HG02798 (cell line): ENCODE measurements around the gene RAD51B.

Source experiments
- ATAC-seq: cut with Tn5 transposase; IDR thresholded peaks from one replicate; pipeline ENCODE4 v1.9.1; 2021; ENCODE audit warnings: mild to moderate bottlenecking; ENCODE audit not compliant: unreplicated experiment, poor library complexity

RAD51B gene

DNA sequence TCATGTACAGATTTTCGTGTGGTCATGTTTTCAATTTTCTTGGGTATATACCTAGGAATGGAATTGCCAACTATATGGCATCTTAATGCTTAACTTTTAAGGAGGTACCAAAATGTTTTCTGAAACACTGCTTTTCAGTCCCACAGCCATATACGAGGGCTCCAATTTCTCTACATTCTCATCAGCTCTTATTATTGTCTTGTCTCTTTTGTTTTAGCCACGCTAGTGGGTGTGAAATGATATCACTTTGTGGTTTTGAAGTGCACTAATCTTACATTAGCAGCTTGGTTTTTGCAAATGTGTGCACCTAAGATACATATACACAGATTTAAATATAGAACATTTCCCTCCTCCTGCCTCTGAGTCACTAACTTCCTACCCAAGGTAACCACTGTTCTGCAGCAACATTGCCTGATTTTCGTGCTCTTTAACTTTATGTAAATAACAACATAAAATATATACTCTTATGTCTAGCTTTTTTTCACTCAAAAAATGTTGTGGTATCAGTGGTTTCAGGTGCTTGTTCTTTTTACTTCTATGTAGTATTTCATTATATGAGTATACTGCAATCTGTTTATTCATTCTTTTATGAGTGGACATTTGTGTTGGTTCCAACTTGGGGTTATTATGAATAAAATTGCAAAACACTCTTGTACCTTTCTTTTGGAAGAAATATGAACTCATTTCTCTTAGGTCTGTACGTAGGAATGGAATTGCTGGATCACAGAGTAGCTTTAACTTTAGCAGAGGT, 900.2 kb downstream of the RAD51B start:
- ATAC-seq = no peak

DNA sequence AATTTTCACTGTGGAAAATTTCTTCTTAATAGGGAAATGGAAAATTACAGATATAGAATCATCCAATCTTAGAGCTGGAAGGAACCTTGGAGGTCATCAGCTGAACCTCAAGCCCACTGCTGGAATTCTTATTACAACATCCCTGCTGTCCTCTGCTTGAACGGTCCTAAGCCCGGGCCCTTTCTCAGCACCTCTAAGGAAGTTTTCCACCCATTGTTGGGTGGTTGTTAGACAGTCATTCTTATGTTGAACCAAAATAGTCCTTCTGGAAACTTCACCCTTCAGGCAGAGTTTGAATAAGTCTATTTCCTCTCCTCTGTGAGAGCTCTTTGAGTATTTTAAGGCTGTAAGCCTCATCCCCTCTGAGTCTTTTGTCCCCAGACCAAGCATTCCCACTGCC, 902.6 kb downstream of the RAD51B start:
- no peak for ATAC-seq

DNA sequence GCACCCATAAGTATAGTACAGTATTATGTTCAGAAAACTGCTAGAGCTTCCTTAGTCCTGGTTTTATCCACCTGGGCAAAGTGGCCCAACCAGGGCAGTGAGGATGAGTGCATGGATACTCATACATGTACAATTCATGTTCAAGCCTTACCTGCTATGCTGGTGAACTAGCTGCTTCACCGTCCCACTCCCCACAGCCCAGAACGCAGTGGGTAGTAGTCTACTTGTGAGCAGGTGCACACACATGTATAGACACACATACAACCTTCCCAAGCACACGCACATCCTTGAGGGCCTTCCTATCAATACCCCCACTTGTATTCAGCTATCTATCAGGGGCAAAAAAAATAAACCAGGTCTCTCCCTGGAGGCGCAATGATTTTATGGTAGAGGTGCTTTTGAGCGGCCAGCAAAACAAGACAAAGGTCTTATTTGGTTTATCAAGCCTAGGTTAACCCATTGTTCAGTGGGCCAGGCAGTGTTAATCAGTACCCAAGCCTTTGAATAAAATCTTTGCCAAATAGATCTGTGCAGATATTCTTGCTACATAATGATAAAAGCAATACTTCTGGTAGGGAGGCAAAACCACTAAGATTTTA, 903.5 kb downstream of the RAD51B start:
- ATAC-seq = no peak

DNA sequence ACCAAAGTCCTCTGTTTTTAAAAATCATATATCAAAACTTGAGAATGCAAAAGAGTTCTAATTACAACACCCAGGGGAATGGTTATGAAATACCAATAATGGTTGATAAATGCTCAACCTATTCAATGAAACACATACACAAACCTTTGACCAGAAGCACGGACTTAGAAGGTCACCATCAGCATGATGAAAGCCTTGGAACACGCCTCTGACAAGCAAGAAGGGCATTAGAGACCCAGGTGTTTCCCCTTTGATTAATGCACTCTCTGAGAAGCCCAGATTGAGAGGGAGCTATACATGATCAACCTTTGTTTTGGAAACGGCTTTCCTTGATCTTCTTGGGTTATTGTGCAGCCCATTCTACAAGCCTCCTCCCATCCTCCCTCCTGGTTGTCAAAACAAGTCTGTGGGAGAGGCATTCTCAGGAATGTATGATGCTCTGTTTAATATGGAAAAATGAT, 904.3 kb downstream of the RAD51B start:
- no peak for ATAC-seq

DNA sequence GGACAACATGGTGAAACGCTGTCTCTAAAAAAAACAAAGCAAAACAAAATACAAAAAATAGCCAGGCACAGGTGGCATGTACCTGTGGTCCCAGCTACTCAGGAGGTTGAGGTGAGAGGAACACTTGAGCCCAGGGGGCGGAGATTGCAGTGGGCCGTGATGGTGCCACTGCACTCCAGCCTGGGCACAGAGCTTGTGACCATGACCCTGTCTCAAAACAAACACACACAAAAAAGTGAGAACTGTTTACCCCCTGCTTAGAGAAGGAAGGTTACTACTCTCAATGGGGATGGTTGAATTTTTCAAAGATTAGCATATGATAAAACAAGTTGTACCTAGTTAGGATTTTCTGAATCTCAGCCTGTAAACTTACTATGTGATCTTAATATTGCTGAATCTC, 905.3 kb downstream of the RAD51B start:
- ATAC-seq = no peak

DNA sequence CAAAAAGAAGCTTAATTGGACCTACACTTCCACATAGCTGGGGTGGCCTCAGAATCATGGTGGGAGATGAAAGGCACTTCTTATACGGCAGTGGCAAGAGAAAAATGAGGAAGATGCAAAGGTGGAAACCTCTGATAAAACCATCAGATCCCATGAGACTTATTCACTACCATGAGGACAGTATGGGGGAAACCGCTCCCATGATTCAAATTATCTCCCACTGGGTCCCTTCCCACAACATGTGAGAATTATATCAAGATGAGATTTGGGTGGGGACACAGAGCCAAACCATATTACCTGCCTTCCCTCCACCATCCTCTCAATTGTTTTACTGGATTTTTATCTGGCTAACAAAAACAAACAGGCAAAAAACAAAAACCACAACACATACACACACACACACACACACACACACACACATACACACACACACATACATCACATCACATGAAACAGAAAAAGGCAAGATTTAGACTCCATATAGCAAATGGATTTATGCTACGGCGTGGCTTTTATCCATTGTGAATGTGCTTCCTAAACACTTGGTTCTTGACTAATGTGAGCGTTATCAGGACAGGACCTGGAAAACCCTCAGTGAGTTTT, 906.6 kb downstream of the RAD51B start:
- ATAC-seq = no peak

DNA sequence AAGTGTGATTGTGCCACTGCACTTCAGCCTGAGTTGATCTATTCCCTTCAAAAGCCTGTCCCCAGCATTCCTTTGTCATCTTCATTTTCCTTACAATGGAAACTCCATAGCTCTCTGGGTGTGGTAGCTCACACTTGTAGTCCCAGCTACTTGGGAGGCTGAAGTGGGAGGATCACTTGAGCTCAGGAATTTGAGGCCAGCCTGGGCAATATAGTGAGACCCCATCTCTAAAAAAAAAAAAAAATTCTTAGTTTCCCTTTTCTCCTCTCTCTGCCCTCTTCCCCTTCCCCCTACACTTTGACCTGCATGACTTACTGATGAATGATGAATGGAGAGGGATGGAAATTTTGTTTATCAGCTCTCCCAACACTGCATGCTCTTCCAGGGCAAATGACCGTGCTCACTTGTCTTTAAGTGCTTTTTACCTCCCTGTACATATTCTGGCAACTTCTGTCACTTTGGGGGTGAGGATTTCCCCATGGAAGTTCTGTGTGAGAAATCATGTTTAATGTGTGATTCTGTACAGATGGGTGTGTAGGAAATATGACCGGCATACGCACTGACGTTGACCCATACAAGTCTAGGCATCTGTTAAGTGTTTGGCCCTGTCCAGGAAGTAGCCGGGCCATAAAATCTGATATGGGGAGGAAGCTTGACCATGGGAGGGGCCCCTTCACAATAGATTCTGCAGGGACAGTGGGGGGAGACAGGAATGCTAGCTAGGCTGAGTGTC, 907.9 kb downstream of the RAD51B start:
- no peak for ATAC-seq

DNA sequence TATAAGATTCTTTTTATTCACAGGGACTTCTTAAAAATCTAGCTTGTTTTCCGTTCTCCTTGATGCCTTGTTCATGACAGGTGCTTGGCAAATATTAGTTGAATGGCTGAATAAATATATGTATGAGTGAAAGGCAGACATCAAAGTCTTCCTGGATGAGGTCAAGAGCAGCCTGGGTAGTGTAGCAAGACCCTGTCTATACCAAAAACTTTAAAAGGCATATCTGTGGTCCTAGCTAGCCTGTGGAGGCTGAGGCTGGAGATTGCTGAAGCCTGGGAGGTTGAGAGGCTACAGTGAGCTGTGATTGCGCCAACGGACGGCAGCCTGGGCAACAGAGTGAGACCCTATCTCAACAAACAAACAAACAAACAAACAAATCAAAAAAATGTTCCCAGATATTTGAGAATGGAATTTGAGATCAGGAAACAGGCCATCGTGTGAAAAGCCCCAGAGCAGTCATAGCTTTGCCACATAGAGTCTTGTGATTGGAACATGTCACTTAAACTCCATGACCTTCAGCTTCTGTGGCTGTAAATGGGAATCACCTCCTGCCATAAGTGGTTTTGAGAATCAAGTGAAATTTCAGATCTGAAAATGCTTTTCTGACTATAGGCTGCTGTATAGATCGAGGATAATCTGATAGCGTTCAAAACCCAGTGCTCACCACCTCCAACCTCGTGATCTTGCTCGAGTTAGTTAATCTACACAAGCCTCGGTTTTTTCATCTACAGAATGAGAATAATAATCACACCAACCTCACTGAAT, 908.9 kb downstream of the RAD51B start:
- no peak for ATAC-seq

DNA sequence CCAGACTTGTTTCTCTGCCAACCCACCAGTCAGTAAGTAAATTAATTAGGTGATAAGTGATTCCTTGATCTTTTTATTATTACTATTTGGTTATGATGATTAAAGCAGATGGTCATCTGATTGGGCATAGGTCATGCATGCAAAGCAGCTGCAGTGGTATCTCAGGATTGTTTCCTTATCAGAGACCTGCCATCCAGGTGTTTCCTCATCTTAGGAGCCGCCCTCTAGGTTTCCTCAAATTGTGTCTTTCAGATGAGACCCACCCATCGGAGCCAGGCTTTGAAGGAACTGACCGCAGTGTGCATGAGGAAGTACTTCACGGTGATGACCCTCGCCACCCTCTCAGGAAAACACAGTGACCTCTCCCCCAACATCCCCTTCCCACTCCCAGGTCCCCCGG, 910.0 kb downstream of the RAD51B start:
- ATAC-seq = no peak

DNA sequence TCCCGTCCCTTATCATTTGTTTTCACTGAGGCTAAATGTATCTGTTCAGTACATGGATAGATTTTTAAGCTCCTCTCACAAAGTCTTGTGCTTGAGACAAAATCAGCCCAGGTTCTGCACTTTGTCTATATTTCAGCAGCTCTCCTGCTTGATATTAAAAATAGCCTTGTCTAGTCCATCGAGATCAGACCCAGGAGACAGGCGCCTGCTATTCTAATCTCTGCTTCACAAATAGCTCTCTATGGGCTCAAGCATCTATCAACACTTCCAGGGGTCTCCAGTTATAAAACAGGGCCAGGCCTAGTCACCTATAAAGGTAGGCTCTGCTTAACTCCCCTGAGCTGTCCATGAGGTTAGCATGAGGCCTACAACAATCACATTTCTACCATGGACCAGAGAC, 910.8 kb downstream of the RAD51B start:
- ATAC-seq = no peak

DNA sequence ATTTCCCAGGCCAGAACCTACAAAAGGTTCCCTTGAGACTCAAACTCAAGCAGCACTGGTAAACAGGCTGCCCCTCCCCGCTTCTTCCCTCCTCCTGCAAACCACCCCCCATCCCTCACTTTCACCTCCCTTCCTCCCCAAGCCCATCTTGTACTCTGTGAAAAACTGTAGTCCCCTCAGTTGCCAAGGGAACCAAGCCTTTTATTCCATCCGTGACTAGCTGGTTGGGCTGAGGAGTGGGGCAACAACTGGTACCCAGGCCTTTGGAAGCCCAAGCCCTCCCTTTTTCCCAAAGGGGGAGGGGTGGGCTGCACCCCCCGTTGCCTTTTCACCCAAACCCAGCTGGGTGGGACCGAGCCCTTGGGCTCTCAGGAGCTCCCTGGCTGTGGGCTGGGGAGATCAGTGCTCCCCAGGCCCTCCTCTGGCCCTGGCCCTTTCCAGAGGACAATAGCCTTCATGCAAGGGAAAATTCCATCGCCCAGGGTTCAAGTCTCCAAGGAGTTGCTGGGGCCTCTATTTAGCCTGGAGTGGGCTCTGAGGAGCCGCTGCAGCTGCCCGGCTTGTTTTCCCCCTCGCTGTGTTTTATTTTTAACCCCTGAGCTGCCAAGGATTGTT, 911.3 kb downstream of the RAD51B start:
- ATAC-seq = no peak

DNA sequence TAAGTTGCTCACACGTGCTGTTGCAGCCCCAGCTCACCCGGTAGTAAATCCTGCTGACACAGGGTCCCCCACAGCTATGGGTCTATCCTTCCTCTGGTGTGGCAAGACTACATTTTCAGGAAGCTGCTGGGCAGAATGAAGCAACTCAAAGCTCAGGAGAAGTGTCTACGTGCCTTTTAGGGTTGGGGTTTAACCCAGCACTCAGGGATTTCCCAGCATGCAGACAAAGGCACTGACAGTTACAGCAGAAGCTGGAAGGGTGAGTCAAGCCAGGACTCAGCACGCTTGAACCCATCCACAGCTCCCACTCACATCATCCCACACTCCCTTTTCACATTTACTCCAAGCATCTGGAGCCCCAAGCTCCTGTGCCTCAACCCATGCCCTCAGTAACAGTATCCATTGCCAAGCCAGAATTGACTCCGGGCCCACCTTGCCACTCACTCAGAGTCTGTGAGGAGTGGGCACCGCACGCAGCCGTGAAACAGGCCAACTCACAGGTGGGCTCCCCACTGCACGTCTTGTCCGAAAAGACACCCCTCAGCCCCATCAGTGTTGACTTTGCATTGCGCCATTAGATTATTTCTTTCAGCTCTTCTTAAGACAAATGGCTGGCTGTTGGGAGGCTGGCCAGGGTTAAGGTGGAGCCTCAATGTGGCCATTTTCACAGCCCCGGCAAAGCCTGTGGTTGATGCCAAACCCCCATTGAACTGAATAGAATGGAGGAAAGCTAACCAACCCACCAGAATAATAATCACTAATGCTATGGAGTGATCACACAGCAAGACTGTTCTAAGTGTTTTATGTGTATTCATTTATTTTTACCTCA, 913.7 kb downstream of the RAD51B start:
- ATAC-seq = no peak

DNA sequence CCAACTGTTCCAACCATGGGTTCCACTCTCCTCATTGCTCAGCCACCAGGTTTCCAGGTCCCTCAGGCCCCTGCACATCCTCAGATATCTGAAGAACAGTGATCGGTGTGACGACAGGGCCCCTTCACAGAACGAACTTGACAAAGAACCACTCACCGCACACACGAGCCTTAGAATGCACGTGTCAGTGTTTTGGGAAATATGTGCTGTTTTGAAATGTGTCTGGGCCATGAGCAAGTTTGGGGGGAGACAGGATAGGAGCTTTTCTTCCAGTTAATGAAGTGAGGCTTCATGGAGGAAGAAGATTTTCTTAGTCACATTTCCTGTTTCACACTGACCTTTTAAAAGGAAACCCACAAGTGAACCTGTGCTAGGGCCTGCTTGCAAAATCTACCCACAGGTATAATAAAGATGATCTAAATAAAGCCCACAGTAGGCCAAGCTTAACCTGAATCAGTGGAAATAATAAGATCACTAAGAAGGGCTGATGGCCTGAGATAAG, 914.7 kb downstream of the RAD51B start:
- ATAC-seq = no peak

DNA sequence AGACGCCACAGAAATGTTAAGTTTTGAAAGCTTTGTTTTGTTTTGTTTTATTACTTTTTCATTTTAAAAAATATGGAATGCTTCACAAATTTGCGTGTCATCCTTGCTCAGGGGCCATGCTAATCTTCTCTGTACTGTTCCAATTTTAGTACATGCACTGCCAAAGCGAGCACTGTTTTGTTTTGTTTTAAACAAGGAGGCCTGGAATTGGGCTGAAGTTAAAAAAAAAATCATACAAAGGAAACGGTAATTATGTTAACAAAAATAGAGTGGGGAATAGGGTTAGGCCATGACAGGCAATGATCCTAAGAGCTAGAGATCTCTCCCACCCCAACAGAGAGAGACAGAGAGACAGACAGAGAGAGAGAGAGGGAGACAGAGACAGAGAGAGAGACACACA, 916.3 kb downstream of the RAD51B start:
- no peak for ATAC-seq

DNA sequence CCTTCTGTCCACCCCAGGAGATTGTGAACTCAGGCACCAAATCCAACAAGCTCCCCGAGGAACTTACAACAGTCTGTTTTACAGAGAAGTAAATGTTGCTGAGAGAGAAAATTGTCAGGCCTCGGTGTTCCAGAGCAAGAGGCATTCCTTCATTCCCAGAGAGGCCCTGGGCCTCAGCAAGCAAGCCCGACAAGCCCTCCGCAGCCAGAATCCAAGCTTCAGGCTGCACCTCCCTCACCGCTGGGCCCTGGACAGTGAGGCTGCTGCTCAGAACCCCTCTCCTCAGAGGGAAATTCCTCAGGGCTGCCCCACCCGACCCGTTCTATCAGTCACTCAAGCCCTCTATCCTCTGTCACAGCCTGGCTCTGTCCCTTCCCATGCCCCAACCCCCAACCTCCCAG, 916.9 kb downstream of the RAD51B start:
- ATAC-seq = no peak

DNA sequence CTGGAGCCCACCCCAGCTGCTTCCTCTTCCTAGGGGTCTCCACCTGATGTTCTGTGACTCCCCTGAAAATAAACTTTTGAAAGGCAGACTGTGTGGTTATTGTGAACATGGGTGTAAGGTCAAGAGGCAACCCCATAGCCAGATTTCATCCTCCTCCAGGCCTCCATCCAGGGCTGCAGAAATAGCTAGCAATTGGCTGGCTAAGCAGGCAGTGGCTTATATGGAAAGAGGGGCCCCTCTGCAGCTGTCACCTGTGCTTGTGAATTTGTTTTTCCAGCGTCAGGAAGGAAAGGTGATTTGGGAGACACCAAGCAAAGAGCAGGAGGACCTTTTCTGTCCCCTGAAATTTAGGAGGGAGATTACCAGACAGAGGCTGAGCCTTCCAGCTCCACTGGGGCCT, 917.5 kb downstream of the RAD51B start:
- no peak for ATAC-seq

DNA sequence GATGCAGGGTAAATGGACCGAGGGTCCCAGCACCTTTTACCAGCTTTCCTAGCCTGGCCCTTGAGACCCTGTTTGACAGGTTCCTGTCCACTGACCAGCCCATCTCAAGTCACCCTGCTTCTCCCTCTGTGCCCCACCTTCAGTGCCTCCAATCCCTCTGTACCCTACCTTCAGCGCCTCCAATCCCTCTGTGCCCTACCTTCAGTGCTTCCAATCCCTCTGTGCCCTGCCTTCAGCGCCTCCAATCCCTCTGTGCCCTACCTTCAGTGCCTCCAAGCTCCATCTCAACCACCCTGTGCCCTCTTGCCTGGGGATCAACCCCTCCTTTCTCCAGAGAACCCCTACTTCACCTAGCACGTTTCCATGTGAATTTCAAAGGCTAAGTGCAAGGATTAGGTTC, 919.0 kb downstream of the RAD51B start:
- ATAC-seq = no peak

DNA sequence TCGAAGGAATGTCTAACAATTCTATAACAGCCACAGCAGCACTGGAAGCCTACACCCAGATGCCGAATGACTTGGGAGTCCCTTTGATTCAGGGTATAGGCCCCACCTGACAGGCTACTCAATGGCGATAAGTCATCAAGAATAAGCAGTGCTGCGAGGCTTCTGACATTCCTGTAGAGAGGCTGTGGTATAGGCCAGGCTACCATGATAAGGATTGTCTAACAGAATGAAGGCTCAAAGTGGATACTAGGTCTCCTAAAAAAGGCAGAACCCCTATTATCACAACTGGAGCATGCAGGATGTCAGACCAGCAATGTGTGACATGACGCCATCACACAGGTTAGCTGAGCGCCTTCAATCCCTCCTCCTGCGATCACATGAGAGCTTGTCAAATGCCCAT, 920.1 kb downstream of the RAD51B start:
- ATAC-seq = no peak
